HG03159 (cell line): ENCODE measurements around the gene PCDHGA1.
"Not testable (repeated sequence)": the region's sequence is repeated elsewhere in the genome, so short reads cannot be mapped to it uniquely, and the experiment has no call there.

Source experiments
- ATAC-seq: cut with Tn5 transposase; IDR thresholded peaks from one replicate; pipeline ENCODE4 v1.9.1; 2021; ENCODE audit warnings: mild to moderate bottlenecking, moderate library complexity; ENCODE audit not compliant: unreplicated experiment

PCDHGA1 gene

GRCh38 chr5:141409598-141410306 lies 79.4 kb downstream of the PCDHGA1 start:
- no peak for ATAC-seq

- ATAC-seq = no peak
Observed at GRCh38 chr5:141411575-141411974, 81.3 kb downstream of the PCDHGA1 start.

DNA sequence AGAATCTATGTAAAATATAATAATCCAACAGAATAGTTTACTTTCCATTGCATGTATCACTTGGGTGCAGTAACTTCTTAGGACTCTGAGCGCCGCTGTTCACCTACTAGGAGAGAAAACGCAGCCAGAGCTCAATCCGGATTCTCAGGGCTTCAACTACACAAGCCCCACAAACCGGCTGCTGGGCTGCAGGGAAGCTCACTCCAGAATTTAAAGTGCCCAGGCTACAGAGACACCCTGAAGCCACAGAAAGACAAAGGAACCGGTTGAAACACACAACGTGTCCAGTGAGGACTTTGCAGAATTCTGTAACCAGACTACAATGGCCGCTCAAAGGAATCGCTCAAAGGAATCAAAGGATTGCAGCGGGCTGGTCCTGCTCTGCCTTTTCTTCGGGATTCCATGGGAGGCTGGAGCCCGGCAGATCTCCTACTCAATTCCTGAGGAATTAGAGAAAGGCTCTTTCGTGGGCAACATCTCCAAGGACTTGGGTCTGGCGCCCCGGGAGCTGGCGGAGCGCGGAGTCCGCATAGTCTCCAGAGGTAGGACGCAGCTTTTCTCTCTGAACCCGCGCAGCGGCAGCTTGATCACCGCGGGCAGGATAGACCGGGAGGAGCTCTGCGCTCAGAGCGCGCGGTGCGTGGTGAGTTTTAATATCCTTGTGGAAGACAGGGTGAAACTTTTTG lies 82.7 kb downstream of the PCDHGA1 start, which contains the start of gene PCDHGA10:
Gene PCDHGA10, plus strand, starts transcription at position 134 of the 686 bp plus-strand sequence. Its CDS starts 189 bp downstream, at position 323.
- peak; percentile 76 for ATAC-seq

DNA sequence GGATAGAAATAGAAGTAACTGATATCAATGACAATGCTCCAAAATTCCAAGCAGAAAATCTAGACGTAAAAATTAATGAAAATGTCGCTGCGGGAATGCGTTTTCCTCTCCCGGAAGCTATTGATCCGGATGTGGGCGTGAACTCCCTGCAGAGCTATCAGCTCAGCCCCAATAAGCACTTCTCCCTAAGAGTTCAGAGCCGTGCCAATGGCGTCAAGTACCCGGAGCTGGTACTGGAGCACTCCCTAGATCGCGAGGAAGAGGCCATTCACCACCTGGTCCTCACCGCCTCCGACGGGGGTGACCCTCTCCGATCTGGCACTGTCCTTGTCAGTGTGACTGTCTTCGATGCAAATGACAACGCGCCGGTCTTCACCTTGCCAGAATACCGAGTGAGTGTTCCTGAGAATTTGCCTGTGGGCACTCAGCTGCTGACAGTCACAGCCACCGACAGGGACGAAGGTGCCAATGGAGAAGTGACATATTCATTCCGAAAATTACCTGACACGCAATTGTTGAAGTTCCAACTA lies 83.3 kb downstream of the PCDHGA1 start:
- no peak for ATAC-seq

DNA sequence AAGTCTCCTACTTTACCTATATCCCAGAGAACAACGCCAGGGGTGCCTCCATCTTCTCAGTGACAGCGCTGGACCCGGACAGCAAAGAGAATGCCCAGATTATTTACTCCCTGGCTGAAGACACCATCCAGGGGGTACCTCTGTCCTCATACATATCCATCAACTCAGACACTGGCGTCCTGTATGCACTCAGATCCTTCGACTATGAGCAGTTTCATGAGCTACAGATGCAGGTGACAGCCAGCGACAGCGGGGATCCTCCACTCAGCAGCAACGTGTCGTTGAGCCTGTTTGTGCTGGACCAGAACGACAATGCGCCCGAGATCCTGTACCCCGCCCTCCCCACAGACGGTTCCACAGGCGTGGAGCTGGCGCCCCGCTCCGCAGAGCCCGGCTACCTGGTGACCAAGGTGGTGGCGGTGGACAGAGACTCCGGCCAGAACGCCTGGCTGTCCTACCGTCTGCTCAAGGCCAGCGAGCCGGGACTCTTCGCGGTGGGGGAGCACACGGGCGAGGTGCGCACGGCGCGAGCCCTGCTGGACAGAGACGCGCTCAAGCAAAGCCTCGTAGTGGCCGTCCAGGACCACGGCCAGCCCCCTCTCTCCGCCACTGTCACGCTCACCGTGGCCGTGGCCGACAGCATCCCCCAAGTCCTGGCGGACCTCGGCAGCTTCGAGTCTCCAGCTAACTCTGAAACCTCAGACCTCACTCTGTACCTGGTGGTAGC lies 84.4 kb downstream of the PCDHGA1 start:
- not testable (repeated sequence) for ATAC-seq

GRCh38 chr5:141415275-141415618 lies 84.9 kb downstream of the PCDHGA1 start:
- not testable (repeated sequence) for ATAC-seq

GRCh38 chr5:141417494-141418172 lies 87.3 kb downstream of the PCDHGA1 start, which contains the start of gene PCDHGB7:
TSS of gene PCDHGB7 (plus strand) at chr5:141417677. CDS start at chr5:141417860, 183 bp downstream.
- peak; percentile 79 for ATAC-seq

DNA sequence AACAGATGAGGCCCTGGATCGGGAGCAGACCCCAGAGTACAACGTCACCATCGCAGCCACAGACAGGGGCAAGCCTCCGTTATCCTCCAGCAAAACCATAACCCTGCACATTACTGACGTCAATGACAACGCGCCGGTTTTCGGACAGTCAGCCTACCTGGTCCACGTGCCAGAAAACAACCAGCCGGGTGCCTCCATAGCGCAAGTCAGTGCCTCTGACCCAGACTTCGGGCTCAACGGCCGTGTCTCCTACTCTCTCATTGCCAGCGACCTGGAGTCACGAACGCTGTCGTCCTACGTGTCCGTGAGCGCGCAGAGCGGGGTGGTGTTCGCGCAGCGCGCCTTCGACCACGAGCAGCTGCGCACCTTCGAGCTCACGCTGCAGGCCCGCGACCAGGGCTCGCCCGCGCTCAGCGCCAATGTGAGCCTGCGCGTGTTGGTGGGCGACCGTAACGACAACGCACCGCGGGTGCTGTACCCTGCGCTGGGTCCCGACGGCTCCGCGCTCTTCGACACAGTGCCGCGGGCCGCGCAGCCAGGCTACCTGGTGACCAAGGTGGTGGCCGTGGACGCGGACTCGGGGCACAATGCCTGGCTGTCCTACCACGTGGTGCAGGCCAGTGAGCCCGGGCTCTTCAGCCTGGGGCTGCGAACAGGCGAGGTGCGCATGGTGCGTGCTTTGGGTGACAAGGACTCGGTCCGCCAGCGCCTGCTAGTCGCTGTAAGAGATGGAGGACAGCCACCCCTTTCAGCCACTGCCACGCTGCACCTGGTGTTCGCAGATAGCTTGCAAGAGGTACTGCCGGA lies 89.0 kb downstream of the PCDHGA1 start:
- ATAC-seq = no peak

GRCh38 chr5:141420855-141421488 lies 90.7 kb downstream of the PCDHGA1 start, which contains the start of gene PCDHGA11:
TSS of gene PCDHGA11 (plus strand) at chr5:141421051. CDS start at chr5:141421228, 177 bp downstream.
- ATAC-seq = peak; percentile 44

DNA sequence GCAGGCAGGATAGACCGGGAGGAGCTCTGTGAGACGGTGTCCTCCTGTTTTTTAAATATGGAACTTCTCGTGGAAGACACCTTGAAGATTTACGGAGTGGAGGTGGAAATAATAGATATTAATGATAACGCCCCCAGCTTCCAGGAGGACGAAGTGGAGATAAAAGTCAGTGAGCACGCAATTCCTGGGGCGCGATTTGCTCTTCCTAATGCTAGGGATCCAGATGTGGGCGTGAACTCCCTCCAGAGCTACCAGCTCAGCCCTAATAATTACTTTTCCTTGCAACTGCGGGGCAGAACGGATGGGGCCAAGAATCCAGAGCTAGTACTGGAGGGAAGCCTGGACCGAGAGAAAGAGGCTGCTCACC lies 91.2 kb downstream of the PCDHGA1 start:
- no peak for ATAC-seq

DNA sequence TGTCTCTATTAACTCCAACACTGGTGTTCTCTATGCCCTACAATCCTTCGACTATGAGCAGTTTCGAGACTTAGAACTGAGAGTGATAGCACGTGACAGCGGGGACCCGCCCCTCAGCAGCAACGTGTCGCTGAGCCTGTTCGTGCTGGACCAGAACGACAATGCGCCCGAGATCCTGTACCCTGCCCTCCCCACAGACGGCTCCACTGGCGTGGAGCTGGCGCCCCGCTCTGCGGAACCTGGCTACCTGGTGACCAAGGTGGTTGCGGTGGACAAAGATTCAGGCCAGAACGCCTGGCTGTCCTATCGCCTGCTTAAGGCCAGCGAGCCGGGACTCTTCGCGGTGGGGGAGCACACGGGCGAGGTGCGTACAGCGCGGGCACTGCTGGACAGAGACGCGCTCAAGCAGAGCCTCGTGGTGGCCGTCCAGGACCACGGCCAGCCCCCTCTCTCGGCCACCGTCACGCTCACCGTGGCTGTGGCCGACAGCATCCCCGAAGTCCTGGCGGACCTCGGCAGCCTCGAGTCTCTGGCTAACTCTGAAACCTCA lies 92.5 kb downstream of the PCDHGA1 start:
- ATAC-seq = no peak

- ATAC-seq = no peak
Observed at GRCh38 chr5:141427783-141428426, 97.6 kb downstream of the PCDHGA1 start.

DNA sequence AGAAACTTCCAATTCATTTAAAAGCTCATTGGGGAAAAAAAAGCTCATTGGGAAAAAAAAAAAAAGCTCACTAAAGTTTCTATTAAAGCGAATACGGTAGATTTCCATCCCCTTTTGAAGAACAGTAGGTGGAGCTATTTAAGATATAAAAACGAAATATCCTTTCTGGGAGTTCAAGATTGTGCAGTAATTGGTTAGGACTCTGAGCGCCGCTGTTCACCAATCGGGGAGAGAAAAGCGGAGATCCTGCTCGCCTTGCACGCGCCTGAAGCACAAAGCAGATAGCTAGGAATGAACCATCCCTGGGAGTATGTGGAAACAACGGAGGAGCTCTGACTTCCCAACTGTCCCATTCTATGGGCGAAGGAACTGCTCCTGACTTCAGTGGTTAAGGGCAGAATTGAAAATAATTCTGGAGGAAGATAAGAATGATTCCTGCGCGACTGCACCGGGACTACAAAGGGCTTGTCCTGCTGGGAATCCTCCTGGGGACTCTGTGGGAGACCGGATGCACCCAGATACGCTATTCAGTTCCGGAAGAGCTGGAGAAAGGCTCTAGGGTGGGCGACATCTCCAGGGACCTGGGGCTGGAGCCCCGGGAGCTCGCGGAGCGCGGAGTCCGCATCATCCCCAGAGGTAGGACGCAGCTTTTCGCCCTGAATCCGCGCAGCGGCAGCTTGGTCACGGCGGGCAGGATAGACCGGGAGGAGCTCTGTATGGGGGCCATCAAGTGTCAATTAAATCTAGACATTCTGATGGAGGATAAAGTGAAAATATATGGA lies 100.2 kb downstream of the PCDHGA1 start, which contains the start of gene PCDHGA12:
Gene PCDHGA12, plus strand, starts transcription at position 176 of the 782 bp plus-strand sequence. Its CDS starts 253 bp downstream, at position 429.
- peak; percentile 87 for ATAC-seq

DNA sequence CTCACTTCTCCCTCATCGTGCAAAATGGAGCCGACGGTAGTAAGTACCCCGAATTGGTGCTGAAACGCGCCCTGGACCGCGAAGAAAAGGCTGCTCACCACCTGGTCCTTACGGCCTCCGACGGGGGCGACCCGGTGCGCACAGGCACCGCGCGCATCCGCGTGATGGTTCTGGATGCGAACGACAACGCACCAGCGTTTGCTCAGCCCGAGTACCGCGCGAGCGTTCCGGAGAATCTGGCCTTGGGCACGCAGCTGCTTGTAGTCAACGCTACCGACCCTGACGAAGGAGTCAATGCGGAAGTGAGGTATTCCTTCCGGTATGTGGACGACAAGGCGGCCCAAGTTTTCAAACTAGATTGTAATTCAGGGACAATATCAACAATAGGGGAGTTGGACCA lies 101.0 kb downstream of the PCDHGA1 start:
- peak; percentile 35 for ATAC-seq

DNA sequence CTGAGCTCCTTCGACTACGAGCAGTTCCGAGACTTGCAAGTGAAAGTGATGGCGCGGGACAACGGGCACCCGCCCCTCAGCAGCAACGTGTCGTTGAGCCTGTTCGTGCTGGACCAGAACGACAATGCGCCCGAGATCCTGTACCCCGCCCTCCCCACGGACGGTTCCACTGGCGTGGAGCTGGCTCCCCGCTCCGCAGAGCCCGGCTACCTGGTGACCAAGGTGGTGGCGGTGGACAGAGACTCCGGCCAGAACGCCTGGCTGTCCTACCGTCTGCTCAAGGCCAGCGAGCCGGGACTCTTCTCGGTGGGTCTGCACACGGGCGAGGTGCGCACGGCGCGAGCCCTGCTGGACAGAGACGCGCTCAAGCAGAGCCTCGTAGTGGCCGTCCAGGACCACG lies 102.0 kb downstream of the PCDHGA1 start:
- not testable (repeated sequence) for ATAC-seq

DNA sequence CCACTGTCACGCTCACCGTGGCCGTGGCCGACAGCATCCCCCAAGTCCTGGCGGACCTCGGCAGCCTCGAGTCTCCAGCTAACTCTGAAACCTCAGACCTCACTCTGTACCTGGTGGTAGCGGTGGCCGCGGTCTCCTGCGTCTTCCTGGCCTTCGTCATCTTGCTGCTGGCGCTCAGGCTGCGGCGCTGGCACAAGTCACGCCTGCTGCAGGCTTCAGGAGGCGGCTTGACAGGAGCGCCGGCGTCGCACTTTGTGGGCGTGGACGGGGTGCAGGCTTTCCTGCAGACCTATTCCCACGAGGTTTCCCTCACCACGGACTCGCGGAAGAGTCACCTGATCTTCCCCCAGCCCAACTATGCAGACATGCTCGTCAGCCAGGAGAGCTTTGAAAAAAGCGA lies 102.4 kb downstream of the PCDHGA1 start:
- ATAC-seq = not testable (repeated sequence)

DNA sequence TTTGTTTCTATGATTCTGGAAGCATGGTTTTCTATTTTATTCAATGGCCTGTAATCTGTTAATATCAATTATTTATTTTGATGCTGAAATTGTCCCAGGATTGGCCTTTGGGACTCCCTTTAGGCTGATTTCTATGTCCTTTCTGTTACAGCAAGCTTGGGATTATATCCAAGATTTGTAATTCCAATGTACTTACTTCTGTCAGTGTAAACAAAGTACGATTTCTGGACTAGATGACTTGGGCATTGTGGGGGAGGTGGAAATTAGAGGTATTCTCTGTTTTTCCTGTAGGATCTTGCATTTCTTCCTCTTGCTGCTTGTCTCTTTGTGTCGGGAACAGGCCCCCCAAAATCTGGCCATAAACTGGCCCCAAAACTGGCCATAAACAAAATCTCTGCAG lies 103.7 kb downstream of the PCDHGA1 start:
- ATAC-seq = no peak

DNA sequence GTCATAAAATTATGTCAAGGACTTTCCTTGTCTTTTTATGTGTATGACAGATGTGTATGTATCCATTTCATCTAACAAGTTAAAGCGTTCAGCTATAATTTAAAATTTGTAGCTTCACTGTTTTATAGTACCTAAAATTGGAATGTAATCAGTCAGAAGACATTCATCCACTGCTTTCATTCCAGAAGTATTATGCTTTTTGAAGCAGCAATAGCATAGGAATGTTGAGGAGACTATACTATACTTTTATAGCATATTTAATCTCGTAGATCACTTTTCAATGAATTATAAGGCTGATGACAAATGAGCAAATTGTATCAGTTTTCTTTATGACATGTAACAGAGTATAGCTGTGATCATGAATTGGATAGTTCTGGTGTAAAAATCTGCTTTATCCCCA lies 106.9 kb downstream of the PCDHGA1 start:
- no peak for ATAC-seq
